Prostate gland (tissue), 2 donors: ENCODE measurements around the gene ATP9B.

Experiments used
- POLR2A ChIP-seq: fragments of 450-650 bp; IDR thresholded peaks from one replicate; pipeline ENCODE4 v1.6.1; 2016; ENCODE audit warnings: antibody characterized with exemption, mild to moderate bottlenecking
- POLR2AphosphoS5 ChIP-seq: sonication (generic); formaldehyde crosslinking; IDR thresholded peaks from one replicate; pipeline ENCODE4 v1.6.1; 2017; ENCODE audit warnings: antibody characterized with exemption
- TF ChIP-seq, protein P1 (sequence below), 4 experiments: fragments of 200-600 bp in 2 of 4; fragments of 450-650 bp in 2 of 4; sonication (generic) in 2 of 4; IDR thresholded peaks; 1 replicate in 3 of 4; 2 replicates in 1 of 4; pipeline ENCODE4 v1.5.1; 2016 to 2019; ENCODE audit warnings: antibody characterized with exemption in 4 of 4, mild to moderate bottlenecking in 2 of 4, moderate library complexity in 2 of 4

DNA sequence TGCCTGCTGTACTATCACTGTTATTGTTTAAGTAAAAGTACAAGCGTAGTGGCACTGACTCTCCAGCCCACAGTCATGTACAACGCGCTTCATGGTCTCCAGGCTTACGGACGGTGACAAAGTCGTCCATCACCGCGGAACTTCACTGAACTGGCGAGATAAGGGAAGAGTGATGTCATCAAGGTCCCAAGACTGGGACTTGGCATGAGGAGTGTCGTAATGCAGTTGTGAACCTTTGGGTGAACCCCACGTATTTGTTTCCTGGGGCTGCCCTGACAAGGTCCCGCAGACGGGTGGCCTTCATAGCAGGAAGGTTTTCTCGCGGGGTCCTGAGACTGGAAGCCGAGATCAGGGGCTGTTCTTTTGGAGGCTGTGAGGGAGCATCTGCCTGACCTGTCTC, 343.8 kb downstream of the ATP9B start:
- TF ChIP-seq POLR2AphosphoS5: no peak
- TF ChIP-seq, protein P1, sequence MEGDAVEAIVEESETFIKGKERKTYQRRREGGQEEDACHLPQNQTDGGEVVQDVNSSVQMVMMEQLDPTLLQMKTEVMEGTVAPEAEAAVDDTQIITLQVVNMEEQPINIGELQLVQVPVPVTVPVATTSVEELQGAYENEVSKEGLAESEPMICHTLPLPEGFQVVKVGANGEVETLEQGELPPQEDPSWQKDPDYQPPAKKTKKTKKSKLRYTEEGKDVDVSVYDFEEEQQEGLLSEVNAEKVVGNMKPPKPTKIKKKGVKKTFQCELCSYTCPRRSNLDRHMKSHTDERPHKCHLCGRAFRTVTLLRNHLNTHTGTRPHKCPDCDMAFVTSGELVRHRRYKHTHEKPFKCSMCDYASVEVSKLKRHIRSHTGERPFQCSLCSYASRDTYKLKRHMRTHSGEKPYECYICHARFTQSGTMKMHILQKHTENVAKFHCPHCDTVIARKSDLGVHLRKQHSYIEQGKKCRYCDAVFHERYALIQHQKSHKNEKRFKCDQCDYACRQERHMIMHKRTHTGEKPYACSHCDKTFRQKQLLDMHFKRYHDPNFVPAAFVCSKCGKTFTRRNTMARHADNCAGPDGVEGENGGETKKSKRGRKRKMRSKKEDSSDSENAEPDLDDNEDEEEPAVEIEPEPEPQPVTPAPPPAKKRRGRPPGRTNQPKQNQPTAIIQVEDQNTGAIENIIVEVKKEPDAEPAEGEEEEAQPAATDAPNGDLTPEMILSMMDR (IDR thresholded peaks at IDR 0.05): no peak
- TF ChIP-seq POLR2A: no peak
